CD4-positive, alpha-beta T cell treated with Interferon gamma for 1 hour (primary cell): ENCODE measurements around the gene KCTD17.

Experiments
- DNase-seq: peaks from one replicate; pipeline ENCODE4 v3.0.0-alpha.2; 2020

Gene KCTD17, protein sequence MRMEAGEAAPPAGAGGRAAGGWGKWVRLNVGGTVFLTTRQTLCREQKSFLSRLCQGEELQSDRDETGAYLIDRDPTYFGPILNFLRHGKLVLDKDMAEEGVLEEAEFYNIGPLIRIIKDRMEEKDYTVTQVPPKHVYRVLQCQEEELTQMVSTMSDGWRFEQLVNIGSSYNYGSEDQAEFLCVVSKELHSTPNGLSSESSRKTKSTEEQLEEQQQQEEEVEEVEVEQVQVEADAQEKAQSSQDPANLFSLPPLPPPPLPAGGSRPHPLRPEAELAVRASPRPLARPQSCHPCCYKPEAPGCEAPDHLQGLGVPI

DNA sequence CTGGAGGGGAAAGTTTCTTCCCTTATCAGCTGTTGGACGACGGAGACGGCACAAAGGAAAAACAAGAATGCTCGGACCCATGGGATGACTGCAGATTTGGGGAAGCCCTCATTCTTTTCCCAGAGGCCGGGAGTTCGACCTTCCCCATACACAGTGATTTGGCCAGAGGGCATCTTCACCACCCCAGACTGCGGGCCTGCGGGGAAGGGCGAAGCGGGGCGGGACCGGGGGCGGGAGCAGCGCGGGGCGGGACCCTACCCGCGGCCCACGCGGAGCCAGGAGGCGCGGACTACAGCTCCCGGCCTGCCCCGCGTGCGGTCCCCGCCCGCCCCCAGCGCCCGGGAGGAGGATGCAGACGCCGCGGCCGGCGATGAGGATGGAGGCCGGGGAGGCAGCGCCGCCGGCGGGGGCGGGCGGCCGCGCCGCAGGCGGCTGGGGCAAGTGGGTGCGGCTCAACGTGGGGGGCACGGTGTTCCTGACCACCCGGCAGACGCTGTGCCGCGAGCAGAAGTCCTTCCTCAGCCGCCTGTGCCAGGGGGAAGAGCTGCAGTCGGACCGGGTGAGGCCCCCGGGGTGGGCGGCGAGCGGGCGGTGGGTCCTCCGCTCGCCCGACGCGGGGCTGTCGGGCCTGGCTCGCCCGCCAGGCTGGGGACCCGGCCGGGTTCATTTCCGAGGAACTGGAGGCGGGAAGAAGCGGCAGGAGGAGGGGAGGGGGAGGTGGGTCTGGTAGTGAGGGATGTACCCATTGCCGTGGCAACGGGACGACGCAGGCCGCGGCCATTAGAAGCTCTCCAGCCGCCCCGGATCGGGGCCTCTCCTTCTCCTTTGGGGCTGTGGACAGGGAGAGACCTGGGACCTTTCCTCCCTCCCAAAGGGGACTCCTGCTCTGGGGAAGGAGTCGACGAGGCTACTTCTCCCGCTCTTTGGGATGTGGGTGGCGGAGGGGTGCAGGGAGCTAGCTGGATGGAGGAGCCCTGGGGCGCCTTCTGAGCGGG lies at the start of gene KCTD17:
Gene KCTD17 (plus strand): TSS at position 352 of the 995 bp plus-strand sequence. CDS start 19 bp downstream, at position 371.
- peak; percentile 75 for DNase-seq

DNA sequence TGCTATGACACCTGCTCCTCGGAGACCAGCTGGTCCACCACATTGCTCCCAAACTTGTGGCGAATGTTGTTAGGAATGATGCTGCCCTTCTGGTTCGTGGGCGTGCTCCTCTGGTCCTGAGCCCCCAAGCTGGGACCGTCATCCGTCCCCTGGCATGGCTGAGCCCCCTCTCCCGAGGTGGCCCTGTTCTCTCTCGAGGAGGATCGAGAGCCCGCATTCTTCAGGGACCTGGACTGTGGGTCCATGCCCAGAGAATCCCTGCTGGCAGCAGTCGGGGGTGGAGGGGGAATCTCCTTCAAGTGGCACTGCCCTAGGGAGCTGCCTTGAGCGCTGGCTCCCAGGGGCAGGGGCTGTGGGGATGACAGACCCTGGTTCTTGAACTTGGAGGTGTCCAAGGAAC lies 49.7 kb upstream of the KCTD17 start:
- DNase-seq: no peak

DNA sequence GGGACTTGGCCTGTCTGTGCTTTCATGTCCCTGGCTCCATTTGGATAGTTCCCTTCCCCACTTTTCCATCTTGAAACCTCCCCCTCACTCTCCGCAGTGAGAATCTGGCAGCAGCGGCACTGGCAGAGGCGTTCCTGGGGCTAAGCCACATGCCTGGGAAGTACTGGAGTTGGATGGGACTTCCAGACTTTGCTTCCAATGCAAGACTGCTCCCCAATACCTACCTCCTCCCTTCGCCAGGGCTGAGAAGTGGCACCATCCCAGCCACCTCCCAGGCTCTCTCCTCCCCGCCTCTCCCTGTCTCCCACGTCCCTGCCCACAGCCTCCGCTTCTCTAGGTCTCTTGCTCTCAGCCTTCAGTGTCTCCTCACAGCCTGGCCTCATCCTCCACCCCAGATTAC lies 48.9 kb upstream of the KCTD17 start:
- no peak for DNase-seq

DNA sequence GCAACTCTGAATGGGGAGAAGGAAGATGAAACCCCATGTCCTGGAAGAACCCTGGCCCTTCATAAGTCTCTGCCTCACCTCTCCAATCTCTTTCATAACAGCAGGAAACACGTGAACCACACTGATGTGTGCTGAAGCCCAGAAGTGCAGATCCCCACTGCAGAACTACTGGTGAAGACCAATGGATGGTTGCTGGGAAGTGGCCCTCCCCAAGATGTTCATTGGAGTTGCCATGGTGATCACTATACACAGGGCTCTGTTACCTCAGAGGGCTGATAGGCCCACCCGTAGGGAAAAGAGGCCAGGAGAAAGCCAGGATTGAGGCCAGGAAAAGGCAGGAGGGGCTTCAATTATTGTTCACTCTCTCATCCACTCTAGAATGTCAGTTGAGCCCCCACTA lies 43.9 kb upstream of the KCTD17 start:
- DNase-seq: no peak

DNA sequence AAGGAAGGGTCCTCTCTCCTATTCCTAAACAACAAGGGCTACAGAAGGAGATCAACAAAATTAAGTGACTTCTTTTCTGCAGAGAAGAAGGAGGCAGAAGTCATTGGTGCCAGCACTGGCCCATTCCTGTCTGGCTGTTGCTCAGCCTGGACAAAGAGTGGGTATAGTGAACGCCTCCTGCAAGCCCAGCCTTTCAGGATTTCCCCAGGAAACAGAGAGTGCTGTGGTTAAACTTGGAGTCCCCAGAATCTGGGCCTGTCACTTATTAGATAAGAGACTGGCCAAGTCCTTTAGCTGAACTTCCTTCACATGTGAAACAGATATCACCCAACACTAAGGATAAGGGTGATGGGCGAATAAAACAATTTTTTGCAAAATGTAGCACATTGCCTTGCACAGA lies 43.2 kb upstream of the KCTD17 start:
- no peak for DNase-seq

DNA sequence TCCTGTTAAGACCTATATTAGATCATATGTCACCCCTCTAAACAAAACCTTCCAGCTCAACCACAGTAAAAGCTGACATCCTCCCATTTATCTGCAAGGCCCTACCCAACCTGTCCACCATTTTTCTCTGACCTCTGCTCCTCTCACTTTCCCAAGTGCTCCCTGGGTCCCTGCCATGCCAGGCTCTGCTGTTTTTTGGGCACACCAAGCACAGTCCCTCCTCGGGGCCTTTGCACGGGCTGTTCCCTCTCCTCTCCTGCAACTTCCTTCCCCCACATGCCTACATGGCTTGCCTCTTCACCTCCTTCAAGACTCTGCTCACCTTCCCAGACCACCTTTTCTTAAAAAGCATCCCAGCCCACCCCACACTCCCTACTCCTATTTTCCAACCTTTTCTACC lies 42.1 kb upstream of the KCTD17 start:
- no peak for DNase-seq

DNA sequence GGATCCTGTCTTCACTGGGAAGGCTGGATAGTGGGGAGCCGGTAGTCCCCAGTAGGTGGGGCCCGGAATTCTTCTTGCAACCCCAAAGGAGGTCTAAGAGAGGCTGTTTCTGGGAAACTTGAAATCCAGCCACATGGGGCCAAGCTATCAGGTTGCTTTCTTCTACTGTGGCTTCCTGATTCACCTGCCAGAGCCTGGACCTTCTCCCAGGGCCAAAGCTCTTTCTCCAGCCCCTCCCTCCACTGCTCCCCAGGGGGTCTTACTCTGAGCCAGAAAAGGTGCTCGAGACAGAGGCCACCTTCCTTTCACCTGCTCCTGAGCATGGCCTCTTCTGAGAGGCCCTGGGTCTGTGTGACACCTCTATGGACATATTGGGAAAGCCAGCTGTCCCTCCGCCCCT lies 41.4 kb upstream of the KCTD17 start:
- no peak for DNase-seq

DNA sequence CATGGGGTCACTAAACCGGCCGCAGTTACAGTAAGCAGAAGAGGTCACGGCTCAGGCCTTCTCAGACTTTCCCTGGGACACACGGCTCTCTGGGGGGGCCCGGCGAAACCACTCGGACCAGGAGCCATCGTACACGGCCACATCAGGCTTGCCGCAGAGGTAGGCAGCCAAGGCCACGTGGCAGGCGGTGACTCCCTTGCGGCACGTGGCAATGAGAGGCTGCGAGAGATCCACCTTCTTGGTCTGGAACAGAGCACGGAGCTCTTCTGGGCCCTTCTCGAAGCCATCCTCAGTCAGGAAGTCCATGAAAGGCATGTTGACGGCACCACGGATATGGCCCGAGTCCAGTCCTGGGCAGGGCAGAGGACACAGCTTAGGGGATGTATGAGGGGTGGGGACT lies 40.6 kb upstream of the KCTD17 start:
- no peak for DNase-seq

DNA sequence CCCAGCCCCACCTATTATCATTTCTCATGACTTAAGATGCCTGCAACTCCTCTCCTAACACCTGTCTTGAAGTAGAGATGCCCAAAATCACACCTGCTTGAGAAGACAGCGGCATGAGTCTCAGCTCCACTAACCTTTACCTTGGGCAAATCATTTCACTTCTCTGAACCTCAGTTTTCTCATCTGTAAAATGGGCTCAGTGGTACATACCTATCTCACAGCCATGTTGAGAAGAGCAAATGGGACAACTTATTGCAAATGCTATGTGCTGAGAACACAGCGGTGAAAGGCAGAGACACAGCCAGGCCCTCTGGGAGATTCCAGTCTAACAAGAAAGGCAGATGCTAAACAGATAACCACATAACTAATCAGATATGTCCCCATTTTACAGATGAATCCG lies 40.1 kb upstream of the KCTD17 start:
- DNase-seq: no peak

DNA sequence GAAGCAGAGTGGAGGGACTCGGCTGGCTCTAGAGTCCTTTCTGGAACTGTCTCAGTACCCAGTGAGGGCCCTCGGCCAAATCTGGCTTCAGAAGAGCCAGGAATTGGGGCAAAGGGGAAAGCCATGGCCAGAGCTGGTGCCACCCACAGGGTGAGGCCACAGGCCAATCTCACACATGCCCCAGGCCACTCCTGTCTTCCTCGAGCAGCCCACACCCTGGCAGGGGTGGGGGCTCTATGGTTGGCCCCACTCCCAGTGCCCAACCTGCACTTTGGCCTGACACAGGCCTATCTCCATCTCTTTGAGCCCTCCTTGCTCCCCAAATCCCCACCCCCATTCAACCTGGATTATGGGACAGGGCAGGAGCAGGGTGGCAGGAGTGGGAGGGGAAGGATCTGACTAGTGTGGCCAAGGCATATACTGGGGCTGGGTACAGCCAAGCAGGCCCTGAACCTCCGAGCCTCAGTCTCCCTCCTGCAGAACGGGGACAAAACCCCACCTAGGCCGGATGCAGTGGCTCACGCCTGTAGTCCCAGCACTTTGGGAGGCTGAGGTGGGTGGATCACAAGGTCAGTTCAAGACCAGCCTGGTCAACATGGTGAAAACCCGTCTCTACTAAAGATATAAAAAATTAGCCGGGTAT lies 39.2 kb upstream of the KCTD17 start:
- no peak for DNase-seq

DNA sequence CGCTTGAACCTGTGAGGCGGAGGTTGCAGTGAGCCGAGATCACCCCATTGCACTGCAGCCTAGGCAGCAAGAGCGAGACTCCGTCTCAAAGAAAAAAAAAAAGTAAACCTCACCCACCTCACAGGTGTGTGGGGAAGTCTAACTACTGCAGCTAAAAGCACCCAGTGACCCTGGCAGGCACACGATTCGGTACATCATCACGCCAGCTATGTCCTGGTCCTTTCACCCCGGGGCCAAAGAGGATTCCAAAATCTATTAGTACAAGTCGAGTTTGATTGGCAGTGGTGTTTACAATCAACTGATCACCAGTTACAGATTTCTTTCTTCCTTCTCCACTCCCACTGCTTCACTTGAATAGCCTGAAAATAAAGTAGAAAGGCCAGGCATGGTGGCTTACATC lies 38.6 kb upstream of the KCTD17 start:
- no peak for DNase-seq

DNA sequence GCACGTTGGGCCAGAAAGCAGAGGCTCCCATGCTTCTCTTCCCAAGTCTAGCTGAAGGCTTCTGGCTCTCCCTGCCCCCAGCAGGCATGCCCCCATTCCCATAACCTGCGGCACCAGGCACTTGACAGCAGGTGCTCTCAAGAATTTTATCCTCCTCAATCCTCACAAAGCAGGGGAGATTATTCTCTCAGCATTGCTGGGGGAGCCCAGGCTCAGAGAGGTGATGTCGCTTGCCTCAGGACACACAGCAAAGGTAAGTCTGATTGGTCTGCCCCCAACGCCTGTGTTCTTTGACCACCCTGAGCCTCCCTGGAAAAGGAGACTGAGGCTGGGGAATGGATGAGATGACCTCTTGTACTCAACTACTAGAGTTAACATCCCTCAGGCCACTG lies 37.1 kb upstream of the KCTD17 start:
- no peak for DNase-seq

DNA sequence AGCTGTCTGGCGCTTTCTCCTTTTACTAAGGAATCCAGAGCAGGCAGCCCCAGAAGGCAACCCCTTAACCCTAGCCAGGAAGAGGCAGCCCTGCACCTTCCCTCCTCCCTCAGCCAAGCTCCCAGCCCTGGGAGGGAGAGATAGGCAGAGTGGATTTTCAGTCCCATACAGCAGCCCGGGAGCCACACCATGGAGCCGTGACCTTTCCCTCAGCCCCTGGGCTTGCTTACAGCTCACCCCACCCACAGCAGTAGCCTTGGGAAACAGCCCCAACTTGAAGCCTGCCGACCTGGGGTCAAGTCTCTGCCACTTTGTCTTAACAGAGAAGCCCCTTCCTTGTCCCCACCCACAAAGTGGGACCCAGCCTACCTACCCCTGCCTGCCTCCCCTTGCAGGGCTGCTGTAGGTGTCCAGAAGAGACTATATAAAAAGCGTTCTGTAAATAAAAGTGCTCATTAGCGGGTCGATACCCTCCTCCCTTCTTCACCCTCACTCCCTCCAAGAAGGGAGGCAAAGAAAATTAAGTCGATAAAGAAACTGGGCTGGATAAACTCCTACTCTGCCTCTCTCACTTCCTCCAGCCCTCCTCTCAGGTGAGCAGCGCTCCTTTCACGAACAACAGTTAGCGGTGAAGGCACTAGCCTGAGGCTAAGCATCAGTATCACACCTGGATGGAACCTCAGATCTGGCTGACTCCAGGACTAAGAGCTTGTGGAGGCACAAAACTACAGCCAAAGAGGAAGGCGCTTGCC lies 36.5 kb upstream of the KCTD17 start:
- no peak for DNase-seq

DNA sequence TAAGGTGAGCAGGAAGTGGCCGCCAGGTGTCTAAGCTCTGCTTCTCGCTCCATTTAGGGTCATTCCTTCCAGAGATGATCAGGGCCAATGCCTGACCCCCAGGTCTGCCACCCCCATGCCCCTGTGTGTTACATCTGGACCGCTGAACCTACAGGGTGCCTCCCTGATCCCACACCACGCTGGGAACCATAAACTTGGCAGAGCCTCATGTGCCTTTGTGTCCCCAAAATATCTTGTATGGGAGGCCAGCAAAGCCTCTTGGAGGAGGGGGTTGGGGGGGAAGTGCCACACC lies 36.0 kb upstream of the KCTD17 start:
- no peak for DNase-seq

DNA sequence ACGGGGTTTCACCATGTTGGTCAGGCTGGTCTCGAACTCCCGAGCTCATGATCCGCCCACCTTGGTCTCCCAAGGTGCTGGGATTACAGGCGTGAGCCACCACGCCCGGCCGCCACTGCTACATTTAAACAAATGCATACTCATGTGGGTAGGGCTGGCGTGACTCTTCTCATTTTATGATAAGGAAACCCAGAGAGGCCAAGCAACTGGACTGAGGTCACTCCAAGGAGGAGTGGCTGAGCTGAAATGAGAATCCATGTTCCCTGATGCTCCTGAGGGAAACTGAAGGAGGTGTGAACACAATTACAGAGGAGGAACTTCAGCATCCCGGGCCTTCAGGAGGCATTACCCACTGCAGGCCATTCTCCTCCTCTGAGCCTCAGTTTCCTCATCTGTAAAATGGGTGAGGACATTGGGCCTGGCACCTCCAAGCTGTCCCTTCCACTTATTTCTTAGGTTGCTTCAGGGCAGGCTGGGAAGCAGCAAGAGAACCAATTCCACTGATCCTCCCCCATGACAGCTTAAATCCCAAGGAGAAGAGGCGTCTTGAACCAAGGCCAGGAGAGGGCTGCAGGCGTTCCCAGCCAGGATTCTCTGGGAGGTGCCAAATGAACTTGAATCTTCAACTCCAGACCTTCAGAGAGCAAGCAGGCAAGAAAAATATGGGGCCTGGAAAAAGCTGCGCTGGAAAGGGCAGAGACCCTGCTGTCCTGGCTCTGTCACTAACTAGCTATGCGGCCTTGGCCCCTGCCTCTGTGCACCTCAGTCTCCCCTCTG lies 35.2 kb upstream of the KCTD17 start:
- DNase-seq: no peak

DNA sequence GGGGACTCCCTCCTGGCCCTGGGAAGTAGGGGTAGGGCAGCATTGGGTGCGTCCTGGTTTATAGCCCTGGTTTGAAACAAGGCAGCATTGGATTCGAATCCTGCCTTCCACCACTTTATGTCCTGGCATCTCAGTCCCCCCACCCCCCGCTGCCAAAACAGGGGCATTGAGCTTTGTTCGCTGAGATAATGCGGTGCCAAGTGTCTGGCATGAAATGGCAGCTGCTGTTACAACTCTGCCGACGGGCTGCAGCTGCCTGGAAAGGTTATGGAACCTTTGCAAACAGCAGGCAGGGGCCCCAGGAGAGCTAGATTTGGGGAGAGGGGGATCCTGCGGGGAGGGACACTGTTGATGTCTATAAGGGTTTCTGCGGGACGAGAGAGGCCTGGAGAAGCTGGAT lies 34.2 kb upstream of the KCTD17 start:
- DNase-seq: no peak

DNA sequence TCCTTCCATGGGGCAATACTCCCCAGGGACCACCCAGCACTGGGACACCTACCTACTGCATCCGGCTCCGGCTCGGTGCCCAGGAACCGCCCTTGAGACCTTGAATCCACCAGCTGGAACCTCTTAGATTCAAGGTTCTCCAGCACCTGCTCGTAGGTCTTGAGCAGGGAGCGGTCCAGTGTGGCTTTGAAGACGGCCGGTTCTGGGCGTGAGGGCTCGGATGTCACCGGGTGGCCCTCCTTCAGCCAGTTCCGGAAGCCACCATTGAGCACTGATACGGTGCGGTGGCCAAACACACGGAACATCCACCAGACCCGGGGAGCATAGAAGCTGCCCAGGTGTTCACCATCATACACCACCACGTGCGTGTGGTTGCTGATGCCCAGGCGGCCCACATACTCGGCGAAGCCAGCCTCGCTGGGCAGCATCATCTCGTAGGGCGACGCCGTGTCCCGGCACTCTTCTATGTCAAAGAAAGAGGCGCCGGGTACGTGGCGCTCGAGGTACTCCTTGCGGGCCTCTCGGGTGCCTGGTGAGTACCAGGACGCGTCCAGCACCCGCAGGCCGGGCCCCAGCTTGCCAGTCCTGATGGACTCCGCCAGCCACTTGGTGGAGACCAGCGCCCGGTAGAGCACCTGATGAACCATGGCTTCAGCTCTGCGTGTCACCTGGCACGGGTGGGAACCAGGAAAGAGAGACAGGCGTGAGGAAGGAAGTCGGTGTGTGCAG lies 33.3 kb upstream of the KCTD17 start:
- no peak for DNase-seq

DNA sequence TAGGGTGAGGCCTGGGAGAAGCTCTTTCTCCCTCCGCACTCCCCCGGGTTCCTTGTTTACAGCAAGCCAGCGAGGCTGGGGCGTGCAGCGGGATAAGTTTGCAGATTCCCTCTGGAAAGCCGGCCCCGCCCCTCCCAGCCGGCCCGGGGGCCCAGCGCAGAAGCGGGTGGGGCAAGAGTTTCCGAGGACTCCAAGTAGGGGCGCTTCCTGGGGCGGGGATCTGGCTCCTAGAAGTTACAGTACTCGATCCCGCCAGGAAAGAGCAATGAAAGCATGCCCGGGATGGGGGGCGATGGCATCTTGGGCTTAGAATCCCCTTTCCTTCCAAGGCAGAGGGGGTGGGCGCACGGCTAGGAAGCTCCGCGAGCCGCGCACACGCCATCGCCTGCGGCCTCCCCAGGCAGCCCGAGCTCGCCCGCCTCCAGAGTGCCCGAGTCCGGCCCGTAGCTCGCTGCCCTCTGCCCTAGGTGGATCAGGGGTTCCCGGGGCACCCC lies 32.7 kb upstream of the KCTD17 start:
- DNase-seq: no peak

DNA sequence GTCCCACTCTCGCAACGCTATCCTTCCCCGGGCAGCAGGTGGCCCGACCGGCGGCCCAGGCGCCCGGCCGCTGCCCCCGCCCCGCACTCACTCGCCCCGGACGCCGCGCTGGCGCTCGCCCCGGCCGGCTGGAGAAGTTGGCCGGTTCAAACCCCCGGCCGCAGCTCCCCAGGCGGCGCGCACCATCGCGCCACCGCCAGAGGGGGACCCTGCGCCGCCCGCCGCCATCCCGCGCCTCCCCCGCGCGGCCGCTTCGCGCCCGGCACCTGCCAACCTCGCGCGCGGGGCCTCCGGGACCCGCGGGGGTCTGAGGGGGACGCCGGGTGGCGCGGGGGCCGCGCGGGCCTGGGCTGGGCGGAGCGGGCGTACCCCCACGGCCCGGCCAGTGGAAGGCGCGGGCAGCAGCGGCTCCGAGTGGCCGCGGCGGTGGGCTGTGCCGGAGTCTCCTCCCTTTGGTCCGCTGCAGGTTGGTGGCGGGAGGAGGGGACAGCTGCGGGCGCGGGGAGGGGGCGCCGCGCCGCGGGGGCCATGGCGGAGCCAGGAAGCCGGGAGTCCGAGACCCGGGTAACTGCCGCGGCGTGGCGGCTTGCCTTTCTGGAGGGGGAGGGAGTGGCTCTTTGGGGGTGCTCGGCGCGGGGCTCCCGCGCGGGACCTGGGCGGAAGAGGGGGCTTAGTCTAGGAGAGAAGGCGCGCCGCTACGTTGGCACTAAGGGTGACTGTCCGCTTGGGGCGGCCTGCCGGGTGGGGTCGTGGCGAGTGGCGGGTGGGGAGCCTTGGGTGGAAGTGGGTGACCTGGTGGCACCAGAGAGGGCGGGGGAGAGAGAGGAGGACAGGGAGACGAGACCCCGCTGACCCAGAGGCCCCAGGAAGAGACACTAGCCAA lies 32.0 kb upstream of the KCTD17 start, which contains the start of the genes MPST and TST:
Gene MPST (plus strand): TSS at position 434 of the 883 bp plus-strand sequence. CDS start 95 bp downstream, at position 529.
Gene TST (minus strand): TSS at position 139 of the 883 bp plus-strand sequence. CDS start 715 bp downstream, outside the sequence.
- peak; percentile 30 for DNase-seq

DNA sequence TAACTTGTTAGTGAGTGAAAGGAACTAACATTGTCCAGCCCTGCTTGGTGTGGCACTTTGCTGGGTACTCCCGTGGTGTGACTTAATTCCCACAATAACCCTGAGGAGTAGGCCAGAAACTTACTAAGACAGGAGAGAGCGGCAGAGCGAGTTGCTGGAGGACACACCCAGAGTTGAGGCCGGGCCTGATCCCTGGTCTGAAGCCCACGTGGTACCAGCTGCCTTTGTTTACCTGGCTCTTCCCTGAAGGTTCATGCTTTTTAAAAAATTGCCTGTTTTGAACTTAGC lies 31.4 kb upstream of the KCTD17 start:
- DNase-seq: no peak
